ENCODE results near the gene GRM2. TPM values are rescaled to one million over a fixed set of nuclear protein-coding genes. Genes with fewer than 3 reads are reported as not detected.

The GRM2 gene
- total and polyA plus RNA-seq, 2 of the 8 experiments (the other 6 are each of a cell fraction or from before 2014, with no cell fraction given), result 3.9 to 10.5 TPM

DNA sequence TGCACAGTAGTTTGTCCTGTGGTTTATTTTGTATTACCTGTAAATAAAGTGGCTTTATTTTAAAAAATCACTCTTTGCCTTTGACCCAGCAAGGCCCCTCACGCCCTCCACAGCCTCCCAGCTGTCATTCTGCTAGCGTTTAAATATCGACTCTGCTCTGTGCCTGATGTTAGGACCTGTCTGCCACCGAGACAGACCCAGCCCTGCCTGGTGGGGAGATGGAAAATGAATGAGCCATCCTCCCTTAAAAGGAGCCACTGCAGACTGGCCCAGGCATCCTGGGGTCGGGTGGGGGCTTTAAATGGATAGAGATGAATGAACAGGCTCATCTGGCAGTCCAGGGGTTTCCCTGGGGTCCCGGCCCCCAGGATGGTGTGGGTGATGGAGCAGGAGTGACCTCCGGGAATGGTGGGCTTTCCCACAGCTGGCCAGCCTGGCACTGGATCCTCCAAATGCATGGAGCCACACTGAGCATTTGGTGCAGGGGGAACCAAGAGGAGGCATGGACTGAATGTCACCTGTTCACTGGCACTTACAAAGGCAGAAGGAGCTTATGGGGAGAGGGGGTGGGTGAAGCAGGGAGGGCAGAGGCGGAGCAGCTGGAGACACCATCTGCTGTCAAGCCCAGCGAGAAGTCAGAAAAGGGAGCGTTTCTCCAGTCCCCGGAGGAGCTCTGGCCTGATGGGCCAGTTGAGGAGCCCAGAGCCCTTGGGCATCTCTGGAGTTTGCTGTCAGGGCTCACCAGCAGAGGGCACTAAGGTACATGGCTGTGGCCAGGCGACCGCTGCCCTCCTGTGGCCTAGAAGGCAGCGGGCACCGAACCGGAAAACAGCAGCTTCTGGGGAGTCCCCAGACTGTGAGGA lies 11.9 kb downstream of the GRM2 start (continued):
- TF ChIP-seq, protein P1, sequence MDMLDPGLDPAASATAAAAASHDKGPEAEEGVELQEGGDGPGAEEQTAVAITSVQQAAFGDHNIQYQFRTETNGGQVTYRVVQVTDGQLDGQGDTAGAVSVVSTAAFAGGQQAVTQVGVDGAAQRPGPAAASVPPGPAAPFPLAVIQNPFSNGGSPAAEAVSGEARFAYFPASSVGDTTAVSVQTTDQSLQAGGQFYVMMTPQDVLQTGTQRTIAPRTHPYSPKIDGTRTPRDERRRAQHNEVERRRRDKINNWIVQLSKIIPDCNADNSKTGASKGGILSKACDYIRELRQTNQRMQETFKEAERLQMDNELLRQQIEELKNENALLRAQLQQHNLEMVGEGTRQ (IDR thresholded peaks at IDR 0.05; ENCODE audit: low read length), result no peak
- TF ChIP-seq RBBP5 (IDR thresholded peaks at IDR 0.05; ENCODE audit: borderline replicate concordance, low read depth, low read length) (no peak), NANOG (IDR thresholded peaks at IDR 0.05; ENCODE audit: insufficient read depth, low read depth, low read length, poor library complexity, severe bottlenecking) (peak; percentile 9), KDM4A (IDR thresholded peaks at IDR 0.05; ENCODE audit: low read depth, low read length, severe bottlenecking) (no peak), FOSL1 (IDR thresholded peaks at IDR 0.05; ENCODE audit: insufficient read depth, low read depth, low read length) (no peak), YY1 (IDR thresholded peaks at IDR 0.05; ENCODE audit: low read depth, low read length) (peak; percentile 76; the same call in 1 of the 2 replicates), NRF1 (IDR thresholded peaks at IDR 0.05; ENCODE audit: low read depth, low read length) (no peak), CREB1 (IDR thresholded peaks at IDR 0.05) (0 out of 2 replicates have a peak, but pooled peaks have one; percentile 15), ZNF274 (IDR thresholded peaks at IDR 0.05; ENCODE audit: borderline replicate concordance, extremely low read depth, low read length) (no peak), SP1 (IDR thresholded peaks at IDR 0.05; ENCODE audit: low read depth, low read length) (no peak), SIN3A (conservative IDR thresholded peaks at IDR 0.05 in 1 of 2, IDR thresholded peaks at IDR 0.05 in 1 of 2; ENCODE audit: low read depth in 1 of 2, low read length in 2 of 2) (no peak), TAF7 (optimal IDR thresholded peaks at IDR 0.05; ENCODE audit: borderline replicate concordance, low read depth, low read length) (peak; percentile 54), GABPA (IDR thresholded peaks at IDR 0.05; ENCODE audit: borderline replicate concordance, insufficient read depth, low read length) (peak; percentile 25; the same call in 1 of the 2 replicates), RAD21 (IDR thresholded peaks at IDR 0.05 in 1 of 2, conservative IDR thresholded peaks at IDR 0.05 in 1 of 2; ENCODE audit: low read depth in 2 of 2, low read length in 2 of 2) (peak; percentile 89 to 95)
- TF ChIP-seq, protein P2, sequence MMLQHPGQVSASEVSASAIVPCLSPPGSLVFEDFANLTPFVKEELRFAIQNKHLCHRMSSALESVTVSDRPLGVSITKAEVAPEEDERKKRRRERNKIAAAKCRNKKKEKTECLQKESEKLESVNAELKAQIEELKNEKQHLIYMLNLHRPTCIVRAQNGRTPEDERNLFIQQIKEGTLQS (IDR thresholded peaks at IDR 0.05; ENCODE audit: insufficient read depth, low read depth, low read length), result peak; percentile 58
- TF ChIP-seq, protein P3, sequence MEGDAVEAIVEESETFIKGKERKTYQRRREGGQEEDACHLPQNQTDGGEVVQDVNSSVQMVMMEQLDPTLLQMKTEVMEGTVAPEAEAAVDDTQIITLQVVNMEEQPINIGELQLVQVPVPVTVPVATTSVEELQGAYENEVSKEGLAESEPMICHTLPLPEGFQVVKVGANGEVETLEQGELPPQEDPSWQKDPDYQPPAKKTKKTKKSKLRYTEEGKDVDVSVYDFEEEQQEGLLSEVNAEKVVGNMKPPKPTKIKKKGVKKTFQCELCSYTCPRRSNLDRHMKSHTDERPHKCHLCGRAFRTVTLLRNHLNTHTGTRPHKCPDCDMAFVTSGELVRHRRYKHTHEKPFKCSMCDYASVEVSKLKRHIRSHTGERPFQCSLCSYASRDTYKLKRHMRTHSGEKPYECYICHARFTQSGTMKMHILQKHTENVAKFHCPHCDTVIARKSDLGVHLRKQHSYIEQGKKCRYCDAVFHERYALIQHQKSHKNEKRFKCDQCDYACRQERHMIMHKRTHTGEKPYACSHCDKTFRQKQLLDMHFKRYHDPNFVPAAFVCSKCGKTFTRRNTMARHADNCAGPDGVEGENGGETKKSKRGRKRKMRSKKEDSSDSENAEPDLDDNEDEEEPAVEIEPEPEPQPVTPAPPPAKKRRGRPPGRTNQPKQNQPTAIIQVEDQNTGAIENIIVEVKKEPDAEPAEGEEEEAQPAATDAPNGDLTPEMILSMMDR (IDR thresholded peaks at IDR 0.05; ENCODE audit: control extremely low read depth in 1 of 3, insufficient read depth in 1 of 3, low read depth in 1 of 3, low read length in 3 of 3), result peak in 2 of 3 experiments; percentile 99 to 100; a peak in 3 of 4 replicates
- TF ChIP-seq, protein P4, sequence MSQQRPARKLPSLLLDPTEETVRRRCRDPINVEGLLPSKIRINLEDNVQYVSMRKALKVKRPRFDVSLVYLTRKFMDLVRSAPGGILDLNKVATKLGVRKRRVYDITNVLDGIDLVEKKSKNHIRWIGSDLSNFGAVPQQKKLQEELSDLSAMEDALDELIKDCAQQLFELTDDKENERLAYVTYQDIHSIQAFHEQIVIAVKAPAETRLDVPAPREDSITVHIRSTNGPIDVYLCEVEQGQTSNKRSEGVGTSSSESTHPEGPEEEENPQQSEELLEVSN (IDR thresholded peaks at IDR 0.05), result no peak

Data from H1 (cell line).